GM23338 (cell line): Measurements from ENCODE around the gene ADGRF1. TPM values are rescaled to one million over a fixed set of nuclear protein-coding genes. Genes with fewer than 3 reads are reported as not detected.

Experiments used
- ATAC-seq: fragments of 200-7000 bp; cut with Tn5 transposase; 3 replicates; pipeline ENCODE4 v1.9.1; 2020
- DNase-seq: peaks from one replicate; pipeline ENCODE4 v3.0.0-alpha.2; 2015; ENCODE audit warnings: low spot score
- H2AFZ ChIP-seq: fragments of 200-600 bp; sonication (generic); 2 replicates; pipeline ENCODE4 v1.8.0; 2016; ENCODE audit warnings: antibody characterized with exemption, mild to moderate bottlenecking, moderate library complexity
- H3F3A ChIP-seq: fragments of 200-600 bp; sonication (generic); replicated peaks from 2 replicates; pipeline ENCODE4 v1.8.0; 2017; ENCODE audit warnings: antibody characterized with exemption, mixed run types, low read depth
- H3K27ac ChIP-seq: fragments of 200-600 bp; sonication (generic); 2 replicates; pipeline ENCODE4 v1.6.1; 2016; ENCODE audit warnings: low read depth
- H3K27me3 ChIP-seq: fragments of 200-600 bp; sonication (generic); 2 replicates; pipeline ENCODE4 v1.8.0; 2016; ENCODE audit warnings: mild to moderate bottlenecking, mixed run types, moderate library complexity; ENCODE audit not compliant: insufficient read depth
- H3K36me3 ChIP-seq: fragments of 200-600 bp; sonication (generic); 2 replicates; pipeline ENCODE4 v1.8.0; 2016; ENCODE audit warnings: mild to moderate bottlenecking; ENCODE audit not compliant: insufficient read depth
- H3K4me1 ChIP-seq: fragments of 200-600 bp; sonication (generic); 2 replicates; pipeline ENCODE4 v1.8.0; 2016; ENCODE audit warnings: mild to moderate bottlenecking, moderate library complexity; ENCODE audit not compliant: insufficient read depth
- H3K4me2 ChIP-seq: fragments of 200-600 bp; sonication (generic); 2 replicates; pipeline ENCODE4 v1.7.1; 2017; ENCODE audit warnings: mixed run types
- H3K4me3 ChIP-seq: fragments of 200-600 bp; sonication (generic); 2 replicates; pipeline ENCODE4 v1.6.1; 2016; ENCODE audit warnings: mixed run types
- H3K79me2 ChIP-seq: fragments of 200-600 bp; sonication (generic); replicated peaks from 2 replicates; pipeline ENCODE4 v1.8.0; 2017; ENCODE audit warnings: mild to moderate bottlenecking; ENCODE audit not compliant: insufficient read depth
- H3K9me2 ChIP-seq: fragments of 200-600 bp; sonication (generic); 2 replicates; pipeline ENCODE4 v1.8.0; 2017; ENCODE audit not compliant: insufficient read depth
- H4K20me1 ChIP-seq: fragments of 200-600 bp; sonication (generic); replicated peaks from 2 replicates; pipeline ENCODE4 v1.8.0; 2017; ENCODE audit warnings: mild to moderate bottlenecking; ENCODE audit not compliant: insufficient read depth
- H3K27ac Mint-ChIP-seq: 2 replicates; pipeline ENCODE4 v1.8.0; 2020; ENCODE audit warnings: inconsistent platforms, mild to moderate bottlenecking, moderate library complexity, mixed read lengths
- H3K27me3 Mint-ChIP-seq: 3 replicates; pipeline ENCODE4 v1.8.0; 2022; ENCODE audit warnings: low read depth, mild to moderate bottlenecking, moderate library complexity, mixed read lengths, inconsistent platforms; ENCODE audit not compliant: insufficient read depth, poor library complexity
- H3K36me3 Mint-ChIP-seq: 3 replicates; pipeline ENCODE4 v1.8.0; 2021; ENCODE audit warnings: low read depth, mild to moderate bottlenecking, inconsistent platforms, moderate library complexity, mixed read lengths
- H3K4me1 Mint-ChIP-seq: 3 replicates; pipeline ENCODE4 v1.8.0; 2020; ENCODE audit warnings: mild to moderate bottlenecking, inconsistent platforms, mixed read lengths
- H3K4me3 Mint-ChIP-seq: 3 replicates; pipeline ENCODE4 v1.8.0; 2021; ENCODE audit warnings: moderate library complexity, mild to moderate bottlenecking, inconsistent platforms, mixed read lengths
- H3K9me3 Mint-ChIP-seq: 3 replicates; pipeline ENCODE4 v1.8.0; 2020; ENCODE audit warnings: moderate library complexity, mild to moderate bottlenecking, inconsistent platforms, mixed read lengths
- EZH2 ChIP-seq: fragments of 200-600 bp; sonication (generic); IDR thresholded peaks from one replicate; pipeline ENCODE4 v1.8.0; 2017; ENCODE audit warnings: antibody characterized with exemption, mild to moderate bottlenecking, low read depth; ENCODE audit not compliant: unreplicated experiment
- JUNB ChIP-seq: IDR thresholded peaks from one replicate; pipeline ENCODE4 v1.6.1; 2016; ENCODE audit warnings: antibody characterized with exemption; ENCODE audit not compliant: unreplicated experiment
- NANOG ChIP-seq: IDR thresholded peaks from 2 replicates; pipeline ENCODE4 v1.6.1; 2016; ENCODE audit warnings: antibody characterized with exemption, borderline replicate concordance
- POLR2AphosphoS5 ChIP-seq: IDR thresholded peaks from 2 replicates; pipeline ENCODE4 v1.6.1; 2016; ENCODE audit warnings: antibody characterized with exemption, low read depth
- STAT1 ChIP-seq: IDR thresholded peaks from one replicate; pipeline ENCODE4 v1.6.1; 2016; ENCODE audit warnings: antibody characterized with exemption; ENCODE audit not compliant: unreplicated experiment
- ZNF114 ChIP-seq: fragments of 250-450 bp; sonication (Bioruptor Pico); IDR thresholded peaks from 2 replicates; pipeline ENCODE4 v1.5.0; 2020; ENCODE audit warnings: mild to moderate bottlenecking, moderate library complexity
- ZNF331 ChIP-seq: fragments of 250-450 bp; sonication (Bioruptor Pico); IDR thresholded peaks from 2 replicates; pipeline ENCODE4 v1.5.0; 2020; ENCODE audit warnings: low read depth, mild to moderate bottlenecking, moderate library complexity
- polyA plus RNA-seq: library from polyadenylated mRNA; unstranded; fragments of >200 nt; fragmentation: Nextera tagmentation; extraction: Ambion mirVana; gene quantifications from 2 replicates; pipeline ENCODE4 v1.2.1, GENCODE V29; 2016
- total RNA-seq: library from RNA; depleted of rRNA; stranded (reverse); fragments of >200 nt; shearing (Covaris generic); gene quantifications from 2 replicates; pipeline ENCODE4 v1.2.3, GENCODE V29; 2014
- TF ChIP-seq, protein P1 (sequence below), 2 experiments: fragments of 200-600 bp in 1 of 2; sonication (generic) in 1 of 2; conservative IDR thresholded peaks; 2 replicates each; pipeline versions ENCODE4 v1.5.1 to v1.6.1; 2016 to 2017; ENCODE audit warnings: antibody characterized with exemption in 2 of 2, low read depth in 2 of 2, mild to moderate bottlenecking in 2 of 2, moderate library complexity in 1 of 2
- TF ChIP-seq, protein P2 (sequence below): IDR thresholded peaks from one replicate; pipeline ENCODE4 v1.6.1; 2018; ENCODE audit warnings: antibody characterized with exemption; ENCODE audit not compliant: unreplicated experiment
- TF ChIP-seq, protein P3 (sequence below): IDR thresholded peaks from 2 replicates; pipeline ENCODE4 v1.6.1; 2016; ENCODE audit warnings: antibody characterized with exemption
- TF ChIP-seq, protein P4 (sequence below): fragments of 250-450 bp; sonication (Bioruptor Pico); IDR thresholded peaks from 2 replicates; pipeline ENCODE4 v1.5.0; 2020; ENCODE audit warnings: mild to moderate bottlenecking, moderate library complexity

The ADGRF1 gene
- total and polyA plus RNA-seq, 2 experiments from 2014 or later: not detected

DNA sequence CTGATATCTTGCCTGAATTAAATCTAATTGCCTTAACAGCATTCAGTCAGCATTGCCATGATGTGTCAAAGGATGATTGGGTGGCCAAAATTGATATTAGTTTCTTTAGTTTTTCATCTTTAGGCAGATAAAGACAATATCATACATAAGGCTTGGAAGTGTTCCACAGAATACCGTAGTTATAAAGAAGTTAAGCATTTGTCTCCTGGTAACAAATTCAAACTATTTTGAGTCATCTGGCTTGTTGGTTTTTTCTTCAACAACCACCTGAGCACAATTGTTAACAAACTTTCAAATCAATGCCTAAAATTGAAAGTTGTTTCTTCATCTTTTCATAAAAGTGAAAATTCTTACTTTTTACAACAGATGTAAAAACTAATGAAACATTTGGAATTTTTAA lies 72.9 kb downstream of the ADGRF1 start (continued):
- TF ChIP-seq, protein P1, sequence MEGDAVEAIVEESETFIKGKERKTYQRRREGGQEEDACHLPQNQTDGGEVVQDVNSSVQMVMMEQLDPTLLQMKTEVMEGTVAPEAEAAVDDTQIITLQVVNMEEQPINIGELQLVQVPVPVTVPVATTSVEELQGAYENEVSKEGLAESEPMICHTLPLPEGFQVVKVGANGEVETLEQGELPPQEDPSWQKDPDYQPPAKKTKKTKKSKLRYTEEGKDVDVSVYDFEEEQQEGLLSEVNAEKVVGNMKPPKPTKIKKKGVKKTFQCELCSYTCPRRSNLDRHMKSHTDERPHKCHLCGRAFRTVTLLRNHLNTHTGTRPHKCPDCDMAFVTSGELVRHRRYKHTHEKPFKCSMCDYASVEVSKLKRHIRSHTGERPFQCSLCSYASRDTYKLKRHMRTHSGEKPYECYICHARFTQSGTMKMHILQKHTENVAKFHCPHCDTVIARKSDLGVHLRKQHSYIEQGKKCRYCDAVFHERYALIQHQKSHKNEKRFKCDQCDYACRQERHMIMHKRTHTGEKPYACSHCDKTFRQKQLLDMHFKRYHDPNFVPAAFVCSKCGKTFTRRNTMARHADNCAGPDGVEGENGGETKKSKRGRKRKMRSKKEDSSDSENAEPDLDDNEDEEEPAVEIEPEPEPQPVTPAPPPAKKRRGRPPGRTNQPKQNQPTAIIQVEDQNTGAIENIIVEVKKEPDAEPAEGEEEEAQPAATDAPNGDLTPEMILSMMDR (conservative IDR thresholded peaks at IDR 0.05; ENCODE audit: low read depth in 2 of 2): no peak
- TF ChIP-seq ZNF114 (no peak), EZH2 (no peak), ZNF331 (CRISPR knock-in tag) (no peak), POLR2AphosphoS5 (no peak)
- TF ChIP-seq, protein P2, sequence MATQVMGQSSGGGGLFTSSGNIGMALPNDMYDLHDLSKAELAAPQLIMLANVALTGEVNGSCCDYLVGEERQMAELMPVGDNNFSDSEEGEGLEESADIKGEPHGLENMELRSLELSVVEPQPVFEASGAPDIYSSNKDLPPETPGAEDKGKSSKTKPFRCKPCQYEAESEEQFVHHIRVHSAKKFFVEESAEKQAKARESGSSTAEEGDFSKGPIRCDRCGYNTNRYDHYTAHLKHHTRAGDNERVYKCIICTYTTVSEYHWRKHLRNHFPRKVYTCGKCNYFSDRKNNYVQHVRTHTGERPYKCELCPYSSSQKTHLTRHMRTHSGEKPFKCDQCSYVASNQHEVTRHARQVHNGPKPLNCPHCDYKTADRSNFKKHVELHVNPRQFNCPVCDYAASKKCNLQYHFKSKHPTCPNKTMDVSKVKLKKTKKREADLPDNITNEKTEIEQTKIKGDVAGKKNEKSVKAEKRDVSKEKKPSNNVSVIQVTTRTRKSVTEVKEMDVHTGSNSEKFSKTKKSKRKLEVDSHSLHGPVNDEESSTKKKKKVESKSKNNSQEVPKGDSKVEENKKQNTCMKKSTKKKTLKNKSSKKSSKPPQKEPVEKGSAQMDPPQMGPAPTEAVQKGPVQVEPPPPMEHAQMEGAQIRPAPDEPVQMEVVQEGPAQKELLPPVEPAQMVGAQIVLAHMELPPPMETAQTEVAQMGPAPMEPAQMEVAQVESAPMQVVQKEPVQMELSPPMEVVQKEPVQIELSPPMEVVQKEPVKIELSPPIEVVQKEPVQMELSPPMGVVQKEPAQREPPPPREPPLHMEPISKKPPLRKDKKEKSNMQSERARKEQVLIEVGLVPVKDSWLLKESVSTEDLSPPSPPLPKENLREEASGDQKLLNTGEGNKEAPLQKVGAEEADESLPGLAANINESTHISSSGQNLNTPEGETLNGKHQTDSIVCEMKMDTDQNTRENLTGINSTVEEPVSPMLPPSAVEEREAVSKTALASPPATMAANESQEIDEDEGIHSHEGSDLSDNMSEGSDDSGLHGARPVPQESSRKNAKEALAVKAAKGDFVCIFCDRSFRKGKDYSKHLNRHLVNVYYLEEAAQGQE: no peak
- TF ChIP-seq, protein P3, sequence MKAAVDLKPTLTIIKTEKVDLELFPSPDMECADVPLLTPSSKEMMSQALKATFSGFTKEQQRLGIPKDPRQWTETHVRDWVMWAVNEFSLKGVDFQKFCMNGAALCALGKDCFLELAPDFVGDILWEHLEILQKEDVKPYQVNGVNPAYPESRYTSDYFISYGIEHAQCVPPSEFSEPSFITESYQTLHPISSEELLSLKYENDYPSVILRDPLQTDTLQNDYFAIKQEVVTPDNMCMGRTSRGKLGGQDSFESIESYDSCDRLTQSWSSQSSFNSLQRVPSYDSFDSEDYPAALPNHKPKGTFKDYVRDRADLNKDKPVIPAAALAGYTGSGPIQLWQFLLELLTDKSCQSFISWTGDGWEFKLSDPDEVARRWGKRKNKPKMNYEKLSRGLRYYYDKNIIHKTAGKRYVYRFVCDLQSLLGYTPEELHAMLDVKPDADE: no peak

DNA sequence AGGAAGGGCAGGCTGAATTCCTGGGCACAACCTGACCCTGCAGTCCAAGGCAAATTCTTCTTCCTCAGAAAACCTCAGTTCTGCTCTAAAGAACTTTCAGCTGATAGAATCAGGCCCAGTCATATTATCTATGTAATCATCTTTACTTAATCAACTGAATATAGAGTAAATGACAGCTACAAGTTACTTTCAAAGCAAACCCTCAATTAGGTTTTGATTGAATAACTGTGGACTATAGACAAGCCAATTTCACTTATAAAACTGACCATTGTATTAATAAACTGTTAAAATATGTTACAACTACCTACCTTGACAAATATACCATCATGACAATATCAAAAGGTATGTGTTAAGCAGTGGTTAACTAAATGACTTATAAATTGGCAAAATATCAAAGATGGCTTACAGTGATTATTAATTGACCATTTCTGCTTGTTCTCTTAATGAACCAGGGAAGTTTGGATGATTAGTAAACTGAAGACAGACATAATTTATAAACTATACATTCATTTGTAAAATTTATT lies 74.2 kb downstream of the ADGRF1 start:
- H3F3A ChIP-seq: no peaks in the 10 kb centered on the region
- H4K20me1 ChIP-seq: no peaks in the 10 kb centered on the region
- no peaks in the 10 kb centered on the region for H3K36me3 ChIP-seq
- Mint-ChIP-seq H3K27me3 (no peaks in the 10 kb centered on the region), H3K4me1 (peaks cover 7% of the 10 kb centered on the region; the same call in 2 of the 3 replicates), H3K9me3 (no peaks in the 10 kb centered on the region), H3K27ac (no peak overlapping the region), H3K4me3 (no peak overlapping the region), H3K36me3 (no peaks in the 10 kb centered on the region)
- no peak overlapping the region for H3K4me3 ChIP-seq
- H3K79me2 ChIP-seq: no peaks in the 10 kb centered on the region
- peaks cover 8% of the 10 kb centered on the region; the same call in 1 of the 2 replicates for H3K4me1 ChIP-seq
- DNase-seq (no peak), ATAC-seq (no peak)
- H2AFZ ChIP-seq: no peak overlapping the region
- no peak overlapping the region for H3K4me2 ChIP-seq
- H3K27ac ChIP-seq: no peak overlapping the region
- H3K27me3 ChIP-seq: no peaks in the 10 kb centered on the region
- peaks cover 7% of the 10 kb centered on the region for H3K9me2 ChIP-seq
- TF ChIP-seq ZNF331 (CRISPR knock-in tag) (no peak), STAT1 (no peak), JUNB (no peak), POLR2AphosphoS5 (no peak), EZH2 (no peak), NANOG (no peak)
- TF ChIP-seq, protein P4, sequence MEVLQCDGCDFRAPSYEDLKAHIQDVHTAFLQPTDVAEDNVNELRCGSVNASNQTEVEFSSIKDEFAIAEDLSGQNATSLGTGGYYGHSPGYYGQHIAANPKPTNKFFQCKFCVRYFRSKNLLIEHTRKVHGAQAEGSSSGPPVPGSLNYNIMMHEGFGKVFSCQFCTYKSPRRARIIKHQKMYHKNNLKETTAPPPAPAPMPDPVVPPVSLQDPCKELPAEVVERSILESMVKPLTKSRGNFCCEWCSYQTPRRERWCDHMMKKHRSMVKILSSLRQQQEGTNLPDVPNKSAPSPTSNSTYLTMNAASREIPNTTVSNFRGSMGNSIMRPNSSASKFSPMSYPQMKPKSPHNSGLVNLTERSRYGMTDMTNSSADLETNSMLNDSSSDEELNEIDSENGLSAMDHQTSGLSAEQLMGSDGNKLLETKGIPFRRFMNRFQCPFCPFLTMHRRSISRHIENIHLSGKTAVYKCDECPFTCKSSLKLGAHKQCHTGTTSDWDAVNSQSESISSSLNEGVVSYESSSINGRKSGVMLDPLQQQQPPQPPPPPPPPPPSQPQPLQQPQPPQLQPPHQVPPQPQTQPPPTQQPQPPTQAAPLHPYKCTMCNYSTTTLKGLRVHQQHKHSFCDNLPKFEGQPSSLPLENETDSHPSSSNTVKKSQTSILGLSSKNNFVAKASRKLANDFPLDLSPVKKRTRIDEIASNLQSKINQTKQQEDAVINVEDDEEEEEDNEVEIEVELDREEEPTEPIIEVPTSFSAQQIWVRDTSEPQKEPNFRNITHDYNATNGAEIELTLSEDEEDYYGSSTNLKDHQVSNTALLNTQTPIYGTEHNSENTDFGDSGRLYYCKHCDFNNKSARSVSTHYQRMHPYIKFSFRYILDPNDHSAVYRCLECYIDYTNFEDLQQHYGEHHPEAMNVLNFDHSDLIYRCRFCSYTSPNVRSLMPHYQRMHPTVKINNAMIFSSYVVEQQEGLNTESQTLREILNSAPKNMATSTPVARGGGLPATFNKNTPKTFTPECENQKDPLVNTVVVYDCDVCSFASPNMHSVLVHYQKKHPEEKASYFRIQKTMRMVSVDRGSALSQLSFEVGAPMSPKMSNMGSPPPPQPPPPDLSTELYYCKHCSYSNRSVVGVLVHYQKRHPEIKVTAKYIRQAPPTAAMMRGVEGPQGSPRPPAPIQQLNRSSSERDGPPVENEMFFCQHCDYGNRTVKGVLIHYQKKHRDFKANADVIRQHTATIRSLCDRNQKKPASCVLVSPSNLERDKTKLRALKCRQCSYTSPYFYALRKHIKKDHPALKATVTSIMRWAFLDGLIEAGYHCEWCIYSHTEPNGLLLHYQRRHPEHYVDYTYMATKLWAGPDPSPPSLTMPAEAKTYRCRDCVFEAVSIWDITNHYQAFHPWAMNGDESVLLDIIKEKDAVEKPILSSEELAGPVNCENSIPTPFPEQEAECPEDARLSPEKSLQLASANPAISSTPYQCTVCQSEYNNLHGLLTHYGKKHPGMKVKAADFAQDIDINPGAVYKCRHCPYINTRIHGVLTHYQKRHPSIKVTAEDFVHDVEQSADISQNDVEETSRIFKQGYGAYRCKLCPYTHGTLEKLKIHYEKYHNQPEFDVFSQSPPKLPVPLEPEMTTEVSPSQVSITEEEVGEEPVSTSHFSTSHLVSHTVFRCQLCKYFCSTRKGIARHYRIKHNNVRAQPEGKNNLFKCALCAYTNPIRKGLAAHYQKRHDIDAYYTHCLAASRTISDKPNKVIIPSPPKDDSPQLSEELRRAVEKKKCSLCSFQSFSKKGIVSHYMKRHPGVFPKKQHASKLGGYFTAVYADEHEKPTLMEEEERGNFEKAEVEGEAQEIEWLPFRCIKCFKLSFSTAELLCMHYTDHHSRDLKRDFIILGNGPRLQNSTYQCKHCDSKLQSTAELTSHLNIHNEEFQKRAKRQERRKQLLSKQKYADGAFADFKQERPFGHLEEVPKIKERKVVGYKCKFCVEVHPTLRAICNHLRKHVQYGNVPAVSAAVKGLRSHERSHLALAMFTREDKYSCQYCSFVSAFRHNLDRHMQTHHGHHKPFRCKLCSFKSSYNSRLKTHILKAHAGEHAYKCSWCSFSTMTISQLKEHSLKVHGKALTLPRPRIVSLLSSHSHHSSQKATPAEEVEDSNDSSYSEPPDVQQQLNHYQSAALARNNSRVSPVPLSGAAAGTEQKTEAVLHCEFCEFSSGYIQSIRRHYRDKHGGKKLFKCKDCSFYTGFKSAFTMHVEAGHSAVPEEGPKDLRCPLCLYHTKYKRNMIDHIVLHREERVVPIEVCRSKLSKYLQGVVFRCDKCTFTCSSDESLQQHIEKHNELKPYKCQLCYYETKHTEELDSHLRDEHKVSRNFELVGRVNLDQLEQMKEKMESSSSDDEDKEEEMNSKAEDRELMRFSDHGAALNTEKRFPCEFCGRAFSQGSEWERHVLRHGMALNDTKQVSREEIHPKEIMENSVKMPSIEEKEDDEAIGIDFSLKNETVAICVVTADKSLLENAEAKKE (CRISPR knock-in tag): no peak
- TF ChIP-seq, protein P3: no peak
